ENCODE data around the gene HPGDS. TPM values are rescaled to one million over a fixed set of nuclear protein-coding genes. Genes with fewer than 3 reads are reported as not detected.
"Not testable (repeated sequence)": the region's sequence is repeated elsewhere in the genome, so short reads cannot be mapped to it uniquely, and the experiment has no call there.

HPGDS gene
- total and polyA plus RNA-seq, 2 donors (not counting 1 experiment from before 2014, with no cell fraction given) = not detected

DNA sequence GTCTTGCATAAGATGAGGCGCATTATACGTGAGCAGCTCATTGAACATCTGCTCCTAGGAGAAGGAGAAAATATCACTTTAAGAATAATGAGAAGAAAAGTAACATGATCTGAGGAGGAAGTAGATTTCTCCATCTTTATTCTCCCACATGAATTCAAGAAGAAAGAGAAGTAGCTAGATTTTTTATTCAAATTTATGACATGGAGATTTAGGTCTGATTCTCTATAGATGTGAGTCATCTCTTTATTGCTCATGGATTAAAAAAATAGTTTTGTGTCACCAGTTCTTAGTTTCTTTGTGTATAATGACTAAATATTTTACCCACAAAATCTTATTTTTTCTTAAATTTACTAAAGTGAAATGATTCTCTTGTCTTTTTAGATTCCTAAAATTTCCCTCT lies 40.4 kb downstream of the HPGDS start:
- Histone ChIP-seq H3K9ac (ENCODE audit: low read length) (no peak overlapping the region), H4K20me1 (ENCODE audit: control insufficient read depth, insufficient read depth, low read length, poor library complexity, severe bottlenecking) (no peaks in the 10 kb centered on the region), H3K27ac (ENCODE audit: low read length in 2 of 2) (no peak overlapping the region), H3K4me1 (ENCODE audit: control insufficient read depth in 2 of 2, insufficient read depth in 2 of 2, low read length in 2 of 2) (no peaks in the 10 kb centered on the region), H3K4me2 (replicated peaks; ENCODE audit: low read depth, low read length, poor library complexity, severe bottlenecking) (no peak overlapping the region), H3K4me3 (ENCODE audit: control extremely low read depth in 1 of 5, extremely low read depth in 1 of 5, insufficient read depth in 1 of 5, low read depth in 2 of 5, low read length in 4 of 5) (no peak overlapping the region), H3K79me2 (ENCODE audit: control insufficient read depth, insufficient read depth, low read length) (no peaks in the 10 kb centered on the region), H3K36me3 (replicated peaks in 1 of 2; ENCODE audit: control extremely low read depth in 1 of 2, control insufficient read depth in 1 of 2, extremely low read depth in 1 of 2, insufficient read depth in 2 of 2, low read length in 1 of 2) (no peaks in the 10 kb centered on the region), H3K27me3 (replicated peaks in 1 of 4; ENCODE audit: control extremely low read depth in 1 of 4, control insufficient read depth in 3 of 4, insufficient read depth in 4 of 4, low read length in 3 of 4) (no peaks in the 10 kb centered on the region), H2AFZ (ENCODE audit: insufficient read depth, low read depth, low read length, poor library complexity, severe bottlenecking) (no peak overlapping the region), H3K9me3 (ENCODE audit: control extremely low read depth in 1 of 3, control insufficient read depth in 2 of 3, insufficient read depth in 1 of 3, low read length in 2 of 3) (no peaks in the 10 kb centered on the region)
- no peak for ATAC-seq (ENCODE audit: low read depth)
- Mint-ChIP-seq H3K4me1 (no peaks in the 10 kb centered on the region), H3K9me3 (ENCODE audit: insufficient read depth) (no peaks in the 10 kb centered on the region), H3K4me3 (no peak overlapping the region), H3K27me3 (no peaks in the 10 kb centered on the region), H3K27ac (no peak overlapping the region)
- no peak for DNase-seq
- intact Hi-C loops (cut with micrococcal nuclease) = no loop called here
- ChIA-PET CTCF (no interaction called here), POLR2A (no interaction called here)
- WGBS (ENCODE audit: insufficient coverage) = no CpG with 5 or more reads among the region's 2 CpGs
- TF ChIP-seq EZH2 (IDR thresholded peaks at IDR 0.05; ENCODE audit: borderline replicate concordance, insufficient read depth, low read depth, low read length, poor library complexity, severe bottlenecking) = no peak
- TF ChIP-seq, protein P1, sequence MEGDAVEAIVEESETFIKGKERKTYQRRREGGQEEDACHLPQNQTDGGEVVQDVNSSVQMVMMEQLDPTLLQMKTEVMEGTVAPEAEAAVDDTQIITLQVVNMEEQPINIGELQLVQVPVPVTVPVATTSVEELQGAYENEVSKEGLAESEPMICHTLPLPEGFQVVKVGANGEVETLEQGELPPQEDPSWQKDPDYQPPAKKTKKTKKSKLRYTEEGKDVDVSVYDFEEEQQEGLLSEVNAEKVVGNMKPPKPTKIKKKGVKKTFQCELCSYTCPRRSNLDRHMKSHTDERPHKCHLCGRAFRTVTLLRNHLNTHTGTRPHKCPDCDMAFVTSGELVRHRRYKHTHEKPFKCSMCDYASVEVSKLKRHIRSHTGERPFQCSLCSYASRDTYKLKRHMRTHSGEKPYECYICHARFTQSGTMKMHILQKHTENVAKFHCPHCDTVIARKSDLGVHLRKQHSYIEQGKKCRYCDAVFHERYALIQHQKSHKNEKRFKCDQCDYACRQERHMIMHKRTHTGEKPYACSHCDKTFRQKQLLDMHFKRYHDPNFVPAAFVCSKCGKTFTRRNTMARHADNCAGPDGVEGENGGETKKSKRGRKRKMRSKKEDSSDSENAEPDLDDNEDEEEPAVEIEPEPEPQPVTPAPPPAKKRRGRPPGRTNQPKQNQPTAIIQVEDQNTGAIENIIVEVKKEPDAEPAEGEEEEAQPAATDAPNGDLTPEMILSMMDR (IDR thresholded peaks at IDR 0.05) = no peak

GRCh38 chr4:94298725-94299252 lies 43.8 kb downstream of the HPGDS start:
- DNase-seq = no peak
- ChIA-PET POLR2A (no interaction called here), CTCF (no interaction called here)
- H3K4me3 ChIP-seq (ENCODE audit: control extremely low read depth in 1 of 5, extremely low read depth in 1 of 5, insufficient read depth in 1 of 5, low read depth in 2 of 5, low read length in 4 of 5) = no peak overlapping the region
- Mint-ChIP-seq H3K4me1 (no peaks in the 10 kb centered on the region), H3K9me3 (ENCODE audit: insufficient read depth) (no peaks in the 10 kb centered on the region), H3K27ac (no peak overlapping the region), H3K27me3 (no peaks in the 10 kb centered on the region), H3K4me3 (no peak overlapping the region)
- no peak overlapping the region for H3K9ac ChIP-seq (ENCODE audit: low read length)
- H3K36me3 ChIP-seq (replicated peaks in 1 of 2; ENCODE audit: control extremely low read depth in 1 of 2, control insufficient read depth in 1 of 2, extremely low read depth in 1 of 2, insufficient read depth in 2 of 2, low read length in 1 of 2) = no peaks in the 10 kb centered on the region
- no peaks in the 10 kb centered on the region for H3K9me3 ChIP-seq (ENCODE audit: control extremely low read depth in 1 of 3, control insufficient read depth in 2 of 3, insufficient read depth in 1 of 3, low read length in 2 of 3)
- no peaks in the 10 kb centered on the region for H3K4me1 ChIP-seq (ENCODE audit: control insufficient read depth in 2 of 2, insufficient read depth in 2 of 2, low read length in 2 of 2)
- ATAC-seq (ENCODE audit: low read depth) = no peak
- H3K27me3 ChIP-seq (replicated peaks in 1 of 4; ENCODE audit: control extremely low read depth in 1 of 4, control insufficient read depth in 3 of 4, insufficient read depth in 4 of 4, low read length in 3 of 4) = no peaks in the 10 kb centered on the region
- intact Hi-C loops (cut with micrococcal nuclease) = no loop called here
- H3K4me2 ChIP-seq (replicated peaks; ENCODE audit: low read depth, low read length, poor library complexity, severe bottlenecking) = no peak overlapping the region
- TF ChIP-seq, protein P1 (IDR thresholded peaks at IDR 0.05) = no peak
- TF ChIP-seq EZH2 (IDR thresholded peaks at IDR 0.05; ENCODE audit: borderline replicate concordance, insufficient read depth, low read depth, low read length, poor library complexity, severe bottlenecking) = no peak
- no peak overlapping the region for H3K27ac ChIP-seq (ENCODE audit: low read length in 2 of 2)
- H2AFZ ChIP-seq (ENCODE audit: insufficient read depth, low read depth, low read length, poor library complexity, severe bottlenecking) = no peak overlapping the region
- no peaks in the 10 kb centered on the region for H3K79me2 ChIP-seq (ENCODE audit: control insufficient read depth, insufficient read depth, low read length)
- no peaks in the 10 kb centered on the region for H4K20me1 ChIP-seq (ENCODE audit: control insufficient read depth, insufficient read depth, low read length, poor library complexity, severe bottlenecking)
- no CpG with 5 or more reads among the region's 4 CpGs for WGBS (ENCODE audit: insufficient coverage)

GRCh38 chr4:94295473-94295872 lies 47.2 kb downstream of the HPGDS start:
- H3K27me3 Mint-ChIP-seq = not testable (repeated sequence)

More at GRCh38 chr4:94295473-94295872, 47.2 kb downstream of the HPGDS start:
- H3K4me2 ChIP-seq (replicated peaks; ENCODE audit: low read depth, low read length, poor library complexity, severe bottlenecking); POLR2A ChIA-PET; H3K27ac Mint-ChIP-seq; H3K27ac ChIP-seq (ENCODE audit: low read length in 2 of 2); H3K9me3 ChIP-seq (ENCODE audit: control extremely low read depth in 1 of 3, control insufficient read depth in 2 of 3, insufficient read depth in 1 of 3, low read length in 2 of 3); H3K36me3 ChIP-seq (replicated peaks in 1 of 2; ENCODE audit: control extremely low read depth in 1 of 2, control insufficient read depth in 1 of 2, extremely low read depth in 1 of 2, insufficient read depth in 2 of 2, low read length in 1 of 2); H3K4me3 ChIP-seq (ENCODE audit: control extremely low read depth in 1 of 5, extremely low read depth in 1 of 5, insufficient read depth in 1 of 5, low read depth in 2 of 5, low read length in 4 of 5); H3K4me3 Mint-ChIP-seq; H3K9me3 Mint-ChIP-seq (ENCODE audit: insufficient read depth); H4K20me1 ChIP-seq (ENCODE audit: control insufficient read depth, insufficient read depth, low read length, poor library complexity, severe bottlenecking); H3K27me3 ChIP-seq (replicated peaks in 1 of 4; ENCODE audit: control extremely low read depth in 1 of 4, control insufficient read depth in 3 of 4, insufficient read depth in 4 of 4, low read length in 3 of 4); intact Hi-C loops (cut with micrococcal nuclease); H2AFZ ChIP-seq (ENCODE audit: insufficient read depth, low read depth, low read length, poor library complexity, severe bottlenecking); DNase-seq; H3K4me1 ChIP-seq (ENCODE audit: control insufficient read depth in 2 of 2, insufficient read depth in 2 of 2, low read length in 2 of 2); H3K9ac ChIP-seq (ENCODE audit: low read length); H3K4me1 Mint-ChIP-seq; CTCF ChIA-PET; ATAC-seq (ENCODE audit: low read depth); H3K79me2 ChIP-seq (ENCODE audit: control insufficient read depth, insufficient read depth, low read length): not testable (repeated sequence)
- WGBS (ENCODE audit: insufficient coverage) = 57% methylated on average over 4 of the region's 6 CpGs

Measured in B cell (primary cell).